Measurements from ENCODE around the gene PHKG2. TPM values are rescaled to one million over a fixed set of nuclear protein-coding genes. Genes with fewer than 3 reads are reported as not detected.
"Not testable (repeated sequence)": the region's sequence is repeated elsewhere in the genome, so short reads cannot be mapped to it uniquely, and the experiment has no call there.

The PHKG2 gene
- 40.9 TPM for total RNA-seq

GRCh38 chr16:30747799-30748633, at the start of gene PHKG2:
Gene PHKG2 (plus strand): TSS chr16:30748425. CDS start chr16:30748821, 396 bp downstream.
- peak; percentile 86 to 99 (median 99) for DNase-seq (ENCODE audit: low read depth in 2 of 3, low spot score in 2 of 3)

- DNase-seq (ENCODE audit: low read depth in 2 of 3, low spot score in 2 of 3), result peak; percentile 40 to 58 (median 53)
These were observed 49.2 kb upstream of the PHKG2 start, which contains the start of gene SRCAP for GRCh38 chr16:30698816-30699614. Gene SRCAP (plus strand): TSS chr16:30699171. CDS start chr16:30700825, 1,654 bp downstream.

- DNase-seq (ENCODE audit: low read depth in 2 of 3, low spot score in 2 of 3), result no peak
These were observed 48.6 kb upstream of the PHKG2 start for GRCh38 chr16:30699615-30700099.

GRCh38 chr16:30700491-30700890, 47.7 kb upstream of the PHKG2 start:
- no peak for DNase-seq (ENCODE audit: low read depth in 2 of 3, low spot score in 2 of 3)

GRCh38 chr16:30700971-30701370, 47.3 kb upstream of the PHKG2 start:
- no peak for DNase-seq (ENCODE audit: low read depth in 2 of 3, low spot score in 2 of 3)

- DNase-seq (ENCODE audit: low read depth in 2 of 3, low spot score in 2 of 3), result not testable (repeated sequence)
These were observed 45.2 kb upstream of the PHKG2 start for GRCh38 chr16:30703071-30703470.

GRCh38 chr16:30703971-30704370, 44.3 kb upstream of the PHKG2 start:
- no peak for DNase-seq (ENCODE audit: low read depth in 2 of 3, low spot score in 2 of 3)

GRCh38 chr16:30706046-30706445, 42.2 kb upstream of the PHKG2 start:
- no peak for DNase-seq (ENCODE audit: low read depth in 2 of 3, low spot score in 2 of 3)

GRCh38 chr16:30710971-30711370, 37.3 kb upstream of the PHKG2 start:
- DNase-seq (ENCODE audit: low read depth in 2 of 3, low spot score in 2 of 3), result no peak

GRCh38 chr16:30711712-30712111, 36.5 kb upstream of the PHKG2 start:
- DNase-seq (ENCODE audit: low read depth in 2 of 3, low spot score in 2 of 3), result no peak

GRCh38 chr16:30715750-30716445, 32.3 kb upstream of the PHKG2 start:
- peak in 1 of 3 donors; percentile 9 for DNase-seq (ENCODE audit: low read depth in 2 of 3, low spot score in 2 of 3)

- DNase-seq (ENCODE audit: low read depth in 2 of 3, low spot score in 2 of 3), result no peak
These were observed 28.1 kb upstream of the PHKG2 start for GRCh38 chr16:30720086-30720485.

GRCh38 chr16:30720694-30721093, 27.5 kb upstream of the PHKG2 start:
- no peak for DNase-seq (ENCODE audit: low read depth in 2 of 3, low spot score in 2 of 3)

- no peak for DNase-seq (ENCODE audit: low read depth in 2 of 3, low spot score in 2 of 3)
These were observed 27.1 kb upstream of the PHKG2 start for GRCh38 chr16:30721167-30721566.

- no peak for DNase-seq (ENCODE audit: low read depth in 2 of 3, low spot score in 2 of 3)
These were observed 26.6 kb upstream of the PHKG2 start for GRCh38 chr16:30721606-30722005.

GRCh38 chr16:30722443-30722842, 25.8 kb upstream of the PHKG2 start:
- peak in 1 of 3 donors; percentile 29 for DNase-seq (ENCODE audit: low read depth in 2 of 3, low spot score in 2 of 3)

GRCh38 chr16:30722916-30723315, 25.3 kb upstream of the PHKG2 start:
- DNase-seq (ENCODE audit: low read depth in 2 of 3, low spot score in 2 of 3), result no peak

GRCh38 chr16:30723725-30724355, 24.4 kb upstream of the PHKG2 start:
- DNase-seq (ENCODE audit: low read depth in 2 of 3, low spot score in 2 of 3), result no peak

GRCh38 chr16:30724641-30725417, 23.4 kb upstream of the PHKG2 start:
- DNase-seq (ENCODE audit: low read depth in 2 of 3, low spot score in 2 of 3), result peak in 1 of 3 donors; percentile 6

GRCh38 chr16:30725418-30725792, 22.8 kb upstream of the PHKG2 start:
- no peak for DNase-seq (ENCODE audit: low read depth in 2 of 3, low spot score in 2 of 3)

Data from hematopoietic multipotent progenitor cell (in vitro differentiated cells).